ENCODE data around the gene TSGA10IP.

- TF ChIP-seq CTCF (IDR thresholded peaks at IDR 0.05) (no peak), POLR2A (IDR thresholded peaks at IDR 0.05) (no peak)
These were observed 16.6 kb upstream of the TSGA10IP start for GRCh38 chr11:65928667-65929066.

Data from heart left ventricle (tissue), 13 donors.